Measurements from ENCODE around the gene DEGS2. TPM values are rescaled to one million over a fixed set of nuclear protein-coding genes. Genes with fewer than 3 reads are reported as not detected.
A peak's percentile ranks its signal among the peaks of the same experiment; 100 is the strongest.

The DEGS2 gene
- total RNA-seq, 1 donor from 2014 or later, result 0.06 TPM

GRCh38 chr14:100146531-100147091, 12.8 kb downstream of the DEGS2 start:
- peak; percentile 15 for TF ChIP-seq CTCF (conservative IDR thresholded peaks at IDR 0.05; ENCODE audit: low read depth, low read length)
- H3K4me3 ChIP-seq (ENCODE audit: low read depth, low read length), result no peak overlapping the region
- DNase-seq (ENCODE audit: low read depth), result no peak

GRCh38 chr14:100145682-100146464, 13.6 kb downstream of the DEGS2 start:
- no peak for TF ChIP-seq CTCF (conservative IDR thresholded peaks at IDR 0.05; ENCODE audit: low read depth, low read length)
- no peak overlapping the region for H3K4me3 ChIP-seq (ENCODE audit: low read depth, low read length)
- DNase-seq (ENCODE audit: low read depth), result no peak

- no peak for TF ChIP-seq CTCF (conservative IDR thresholded peaks at IDR 0.05; ENCODE audit: low read depth, low read length)
- H3K4me3 ChIP-seq (ENCODE audit: low read depth, low read length), result no peak overlapping the region
Observed at GRCh38 chr14:100144996-100145646, 14.3 kb downstream of the DEGS2 start.

GRCh38 chr14:100144645-100144995, 14.8 kb downstream of the DEGS2 start:
- DNase-seq (ENCODE audit: low read depth), result no peak

More at GRCh38 chr14:100144996-100145646, 14.3 kb downstream of the DEGS2 start:
- DNase-seq (ENCODE audit: low read depth), result no peak

GRCh38 chr14:100143934-100144333, 15.5 kb downstream of the DEGS2 start:
- TF ChIP-seq CTCF (conservative IDR thresholded peaks at IDR 0.05; ENCODE audit: low read depth, low read length), result no peak
- no peak for DNase-seq (ENCODE audit: low read depth)
- H3K4me3 ChIP-seq (ENCODE audit: low read depth, low read length), result no peak overlapping the region

More at GRCh38 chr14:100144645-100144995, 14.8 kb downstream of the DEGS2 start:
- H3K4me3 ChIP-seq (ENCODE audit: low read depth, low read length), result no peak overlapping the region
- TF ChIP-seq CTCF (conservative IDR thresholded peaks at IDR 0.05; ENCODE audit: low read depth, low read length), result no peak

GRCh38 chr14:100143523-100143922, 15.9 kb downstream of the DEGS2 start:
- no peak for DNase-seq (ENCODE audit: low read depth)
- no peak for TF ChIP-seq CTCF (conservative IDR thresholded peaks at IDR 0.05; ENCODE audit: low read depth, low read length)
- H3K4me3 ChIP-seq (ENCODE audit: low read depth, low read length), result no peak overlapping the region
